ENCODE results near the gene PACSIN2.

GRCh38 chr22:42929838-42930155 is 85.2 kb downstream of the PACSIN2 start:
- no peak for TF ChIP-seq POLR2A (IDR thresholded peaks at IDR 0.05)
- no peak for TF ChIP-seq CTCF (IDR thresholded peaks at IDR 0.05)

All from esophagus squamous epithelium (tissue), 4 donors.